ENCODE measurements around the gene ZDHHC19.
"Not testable (repeated sequence)": the region's sequence is repeated elsewhere in the genome, so short reads cannot be mapped to it uniquely, and the experiment has no call there.

Gene ZDHHC19

DNA sequence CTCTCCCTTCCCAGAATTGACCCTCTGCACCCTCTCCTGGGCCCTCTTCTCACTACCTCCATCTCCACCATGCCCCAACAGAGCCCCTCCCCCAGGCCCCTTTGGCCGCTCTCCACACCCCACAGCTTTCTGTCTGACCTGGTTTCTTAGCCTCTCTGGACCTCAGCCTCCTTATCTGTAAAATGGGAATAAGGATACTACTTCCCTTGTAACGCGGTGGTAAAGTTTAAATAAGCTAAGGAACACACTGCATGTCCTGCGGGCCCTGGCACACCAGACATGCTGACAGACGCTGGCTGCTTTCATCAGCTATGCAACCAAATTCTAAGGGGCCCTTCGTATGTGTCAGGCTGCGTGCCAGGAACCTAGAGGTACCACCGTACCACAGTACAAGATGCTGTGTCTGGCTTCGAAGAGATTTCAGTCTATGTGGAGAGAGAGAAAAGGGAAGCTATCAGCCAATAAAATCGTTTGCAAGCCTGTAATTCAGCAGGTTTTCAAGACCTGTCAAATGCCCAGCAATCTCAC is 4.4 kb upstream of the ZDHHC19 start (continued):
- TF ChIP-seq, protein P1, sequence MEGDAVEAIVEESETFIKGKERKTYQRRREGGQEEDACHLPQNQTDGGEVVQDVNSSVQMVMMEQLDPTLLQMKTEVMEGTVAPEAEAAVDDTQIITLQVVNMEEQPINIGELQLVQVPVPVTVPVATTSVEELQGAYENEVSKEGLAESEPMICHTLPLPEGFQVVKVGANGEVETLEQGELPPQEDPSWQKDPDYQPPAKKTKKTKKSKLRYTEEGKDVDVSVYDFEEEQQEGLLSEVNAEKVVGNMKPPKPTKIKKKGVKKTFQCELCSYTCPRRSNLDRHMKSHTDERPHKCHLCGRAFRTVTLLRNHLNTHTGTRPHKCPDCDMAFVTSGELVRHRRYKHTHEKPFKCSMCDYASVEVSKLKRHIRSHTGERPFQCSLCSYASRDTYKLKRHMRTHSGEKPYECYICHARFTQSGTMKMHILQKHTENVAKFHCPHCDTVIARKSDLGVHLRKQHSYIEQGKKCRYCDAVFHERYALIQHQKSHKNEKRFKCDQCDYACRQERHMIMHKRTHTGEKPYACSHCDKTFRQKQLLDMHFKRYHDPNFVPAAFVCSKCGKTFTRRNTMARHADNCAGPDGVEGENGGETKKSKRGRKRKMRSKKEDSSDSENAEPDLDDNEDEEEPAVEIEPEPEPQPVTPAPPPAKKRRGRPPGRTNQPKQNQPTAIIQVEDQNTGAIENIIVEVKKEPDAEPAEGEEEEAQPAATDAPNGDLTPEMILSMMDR (tag by site-specific recombination; IDR thresholded peaks at IDR 0.05): no peak
- TF ChIP-seq, protein P2, sequence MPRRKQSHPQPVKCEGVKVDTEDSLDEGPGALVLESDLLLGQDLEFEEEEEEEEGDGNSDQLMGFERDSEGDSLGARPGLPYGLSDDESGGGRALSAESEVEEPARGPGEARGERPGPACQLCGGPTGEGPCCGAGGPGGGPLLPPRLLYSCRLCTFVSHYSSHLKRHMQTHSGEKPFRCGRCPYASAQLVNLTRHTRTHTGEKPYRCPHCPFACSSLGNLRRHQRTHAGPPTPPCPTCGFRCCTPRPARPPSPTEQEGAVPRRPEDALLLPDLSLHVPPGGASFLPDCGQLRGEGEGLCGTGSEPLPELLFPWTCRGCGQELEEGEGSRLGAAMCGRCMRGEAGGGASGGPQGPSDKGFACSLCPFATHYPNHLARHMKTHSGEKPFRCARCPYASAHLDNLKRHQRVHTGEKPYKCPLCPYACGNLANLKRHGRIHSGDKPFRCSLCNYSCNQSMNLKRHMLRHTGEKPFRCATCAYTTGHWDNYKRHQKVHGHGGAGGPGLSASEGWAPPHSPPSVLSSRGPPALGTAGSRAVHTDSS (tag by site-specific recombination; IDR thresholded peaks at IDR 0.05): no peak
- TF ChIP-seq ZSCAN23 (tag by site-specific recombination; IDR thresholded peaks at IDR 0.05): no peak
- TF ChIP-seq, protein P3, sequence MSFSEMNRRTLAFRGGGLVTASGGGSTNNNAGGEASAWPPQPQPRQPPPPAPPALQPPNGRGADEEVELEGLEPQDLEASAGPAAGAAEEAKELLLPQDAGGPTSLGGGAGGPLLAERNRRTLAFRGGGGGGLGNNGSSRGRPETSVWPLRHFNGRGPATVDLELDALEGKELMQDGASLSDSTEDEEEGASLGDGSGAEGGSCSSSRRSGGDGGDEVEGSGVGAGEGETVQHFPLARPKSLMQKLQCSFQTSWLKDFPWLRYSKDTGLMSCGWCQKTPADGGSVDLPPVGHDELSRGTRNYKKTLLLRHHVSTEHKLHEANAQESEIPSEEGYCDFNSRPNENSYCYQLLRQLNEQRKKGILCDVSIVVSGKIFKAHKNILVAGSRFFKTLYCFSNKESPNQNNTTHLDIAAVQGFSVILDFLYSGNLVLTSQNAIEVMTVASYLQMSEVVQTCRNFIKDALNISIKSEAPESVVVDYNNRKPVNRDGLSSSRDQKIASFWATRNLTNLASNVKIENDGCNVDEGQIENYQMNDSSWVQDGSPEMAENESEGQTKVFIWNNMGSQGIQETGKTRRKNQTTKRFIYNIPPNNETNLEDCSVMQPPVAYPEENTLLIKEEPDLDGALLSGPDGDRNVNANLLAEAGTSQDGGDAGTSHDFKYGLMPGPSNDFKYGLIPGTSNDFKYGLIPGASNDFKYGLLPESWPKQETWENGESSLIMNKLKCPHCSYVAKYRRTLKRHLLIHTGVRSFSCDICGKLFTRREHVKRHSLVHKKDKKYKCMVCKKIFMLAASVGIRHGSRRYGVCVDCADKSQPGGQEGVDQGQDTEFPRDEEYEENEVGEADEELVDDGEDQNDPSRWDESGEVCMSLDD (tag by site-specific recombination; IDR thresholded peaks at IDR 0.05): no peak
- TF ChIP-seq, protein P4, sequence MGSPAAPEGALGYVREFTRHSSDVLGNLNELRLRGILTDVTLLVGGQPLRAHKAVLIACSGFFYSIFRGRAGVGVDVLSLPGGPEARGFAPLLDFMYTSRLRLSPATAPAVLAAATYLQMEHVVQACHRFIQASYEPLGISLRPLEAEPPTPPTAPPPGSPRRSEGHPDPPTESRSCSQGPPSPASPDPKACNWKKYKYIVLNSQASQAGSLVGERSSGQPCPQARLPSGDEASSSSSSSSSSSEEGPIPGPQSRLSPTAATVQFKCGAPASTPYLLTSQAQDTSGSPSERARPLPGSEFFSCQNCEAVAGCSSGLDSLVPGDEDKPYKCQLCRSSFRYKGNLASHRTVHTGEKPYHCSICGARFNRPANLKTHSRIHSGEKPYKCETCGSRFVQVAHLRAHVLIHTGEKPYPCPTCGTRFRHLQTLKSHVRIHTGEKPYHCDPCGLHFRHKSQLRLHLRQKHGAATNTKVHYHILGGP (tag by site-specific recombination; IDR thresholded peaks at IDR 0.05): no peak
- TF ChIP-seq ZNF561 (tag by site-specific recombination; IDR thresholded peaks at IDR 0.05; ENCODE audit: borderline replicate concordance): no peak
- no peak for TF ChIP-seq ZNF624 (tag by site-specific recombination; IDR thresholded peaks at IDR 0.05)
- TF ChIP-seq ZNF366 (tag by site-specific recombination; conservative IDR thresholded peaks at IDR 0.05): no peak
- no peak for TF ChIP-seq ZNF404 (tag by site-specific recombination; IDR thresholded peaks at IDR 0.05)

DNA sequence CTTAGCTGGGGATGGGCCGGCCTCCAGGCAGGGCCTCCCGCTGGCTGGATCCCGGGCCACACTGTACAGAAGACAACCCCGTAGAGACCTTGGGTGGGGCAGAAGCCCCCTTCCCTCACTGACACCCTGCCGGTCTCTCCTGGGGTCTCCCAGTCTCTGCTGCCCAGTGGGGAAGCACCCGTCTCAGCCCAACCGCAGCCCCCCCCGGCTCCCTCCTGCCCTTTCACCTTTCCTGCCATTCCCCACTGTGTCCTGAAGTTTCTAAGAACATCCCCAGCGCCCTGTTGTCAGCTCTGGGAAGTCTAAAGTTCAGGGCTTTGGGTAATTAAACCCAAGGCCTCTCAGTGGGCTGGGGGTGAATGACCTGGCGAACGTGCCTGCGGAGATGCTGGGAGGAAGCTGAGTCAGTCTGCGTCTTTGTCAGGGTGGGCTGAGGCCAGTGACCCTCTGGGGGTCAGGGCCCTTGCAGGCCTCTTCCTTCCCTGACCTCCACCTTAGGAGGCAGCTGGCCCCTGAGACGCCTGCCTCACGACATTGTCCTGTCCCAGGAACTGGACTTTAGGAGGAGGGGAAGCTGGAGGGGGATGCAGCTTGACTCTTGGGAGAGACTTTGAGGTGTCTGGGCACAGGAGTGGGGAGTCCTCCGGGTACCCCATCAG is 3.7 kb upstream of the ZDHHC19 start:
- Histone ChIP-seq H3K4me1 (ENCODE audit: control insufficient read depth, insufficient read depth, low read length) (no peaks in the 10 kb centered on the region), H3K27ac (ENCODE audit: extremely low read depth, low read depth, low read length) (no peak overlapping the region), H3K36me3 (ENCODE audit: control insufficient read depth in 2 of 2, insufficient read depth in 1 of 2, low read length in 2 of 2) (no peaks in the 10 kb centered on the region), H3K4me3 (ENCODE audit: low read depth, low read length) (no peak overlapping the region), H3K9me3 (ENCODE audit: control insufficient read depth, insufficient read depth, low read depth, low read length) (no peaks in the 10 kb centered on the region)
- CTCF ChIA-PET: interaction anchor here (1.0 kb wide), 1 partner anchor 306 kb away, joined by 4 read pairs; no protein-coding TSS in a partner anchor
- POLR2A ChIA-PET: no interaction called here
- TF ChIP-seq ZIC2 (tag by site-specific recombination; IDR thresholded peaks at IDR 0.05) (peak; percentile 32; the same call in 1 of the 2 replicates), ZNF214 (tag by site-specific recombination; IDR thresholded peaks at IDR 0.05; ENCODE audit: borderline replicate concordance) (no peak)

DNA sequence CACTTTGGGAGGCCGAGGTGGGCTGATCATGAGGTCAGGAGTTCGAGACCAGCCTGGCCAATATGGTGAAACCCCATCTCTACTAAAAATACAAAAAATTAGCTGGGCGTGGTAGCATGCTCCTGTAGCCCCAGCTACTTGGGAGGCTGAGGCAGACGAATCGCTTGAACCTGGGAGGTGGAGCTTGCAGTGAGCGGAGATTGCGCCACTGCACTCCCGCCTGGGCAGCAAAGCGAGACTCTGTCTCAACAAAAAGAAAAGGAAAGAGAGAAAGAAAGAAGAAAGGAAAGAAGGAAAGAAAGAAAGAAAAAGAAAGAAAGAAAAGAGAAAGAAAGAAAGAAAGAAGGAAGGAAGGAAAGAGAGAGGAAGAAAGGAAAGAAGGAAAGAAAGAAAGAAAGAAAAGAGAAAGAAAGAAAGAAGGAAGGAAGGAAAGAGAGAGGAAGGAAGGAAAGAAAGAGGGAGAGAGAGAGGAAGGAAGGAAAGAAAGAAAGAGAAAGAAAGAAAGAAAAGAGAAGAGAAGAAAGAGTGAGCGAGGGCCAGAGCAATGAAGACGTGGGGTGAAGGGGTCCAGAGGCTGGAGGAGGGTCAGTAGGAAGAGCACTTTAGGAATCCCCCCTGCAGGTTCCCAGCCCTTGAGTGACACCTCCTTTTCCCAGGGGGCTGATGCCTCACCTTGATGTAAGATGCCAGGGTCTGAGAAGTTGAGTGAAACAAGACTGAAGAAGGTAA is 1.1 kb downstream of the ZDHHC19 start:
- H3K9me3 ChIP-seq (ENCODE audit: control insufficient read depth, insufficient read depth, low read depth, low read length); H3K4me1 ChIP-seq (ENCODE audit: control insufficient read depth, insufficient read depth, low read length); H3K4me3 ChIP-seq (ENCODE audit: low read depth, low read length); H3K27ac ChIP-seq (ENCODE audit: extremely low read depth, low read depth, low read length); H3K36me3 ChIP-seq (ENCODE audit: control insufficient read depth in 2 of 2, insufficient read depth in 1 of 2, low read length in 2 of 2); POLR2A ChIA-PET: not testable (repeated sequence)
- TF ChIP-seq ZNF366 (tag by site-specific recombination; conservative IDR thresholded peaks at IDR 0.05): peak; percentile 69
- CTCF ChIA-PET: interaction anchor here (0.7 to 0.9 kb wide), 2 partner anchors 38 to 118 kb away, joined by 5 to 9 read pairs; no protein-coding TSS in a partner anchor

Data from HEK293 (cell line).